Tibial nerve (tissue), 4 donors: ENCODE results near the gene C16orf96.

Experiments
- EP300 ChIP-seq, 2 donors: sonication (generic); formaldehyde crosslinking; IDR thresholded peaks; one replicate each; pipeline ENCODE4 v1.6.1; 2017; ENCODE audit warnings: antibody characterized with exemption in 2 of 2, mild to moderate bottlenecking in 1 of 2
- POLR2A ChIP-seq, 2 donors: fragments of 450-650 bp; IDR thresholded peaks; one replicate each; pipeline ENCODE4 v1.6.1; 2017; ENCODE audit warnings: antibody characterized with exemption in 2 of 2, mild to moderate bottlenecking in 2 of 2, moderate library complexity in 2 of 2
- TF ChIP-seq, protein P1 (sequence below), 5 experiments: fragments of 200-600 bp in 3 of 5; fragments of 450-650 bp in 2 of 5; sonication (generic) in 3 of 5; IDR thresholded peaks; one replicate each; pipeline ENCODE4 v1.5.1; 2016 to 2019; ENCODE audit warnings: antibody characterized with exemption in 5 of 5, mild to moderate bottlenecking in 3 of 5, moderate library complexity in 2 of 5

DNA sequence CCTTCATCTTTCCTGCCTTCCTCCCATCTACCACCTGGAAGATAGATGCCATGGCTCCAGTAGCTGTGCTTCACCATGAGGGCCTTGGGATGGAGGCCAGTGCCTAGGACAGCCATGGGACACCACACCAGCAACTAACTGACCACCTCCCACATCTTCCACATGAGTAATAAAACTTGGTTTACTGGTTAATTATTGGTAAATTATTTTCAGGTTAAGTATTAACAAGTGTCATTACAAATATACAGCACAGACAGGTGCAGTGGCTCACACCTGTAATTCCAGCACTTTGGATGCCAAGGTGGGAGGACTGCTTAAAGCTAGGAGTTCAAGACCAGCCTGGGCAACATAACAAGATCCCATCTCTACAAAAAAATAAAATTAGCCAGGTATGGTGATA, 31.6 kb upstream of the C16orf96 start:
- no peak for TF ChIP-seq POLR2A (IDR thresholded peaks at IDR 0.05)
- TF ChIP-seq, protein P1, sequence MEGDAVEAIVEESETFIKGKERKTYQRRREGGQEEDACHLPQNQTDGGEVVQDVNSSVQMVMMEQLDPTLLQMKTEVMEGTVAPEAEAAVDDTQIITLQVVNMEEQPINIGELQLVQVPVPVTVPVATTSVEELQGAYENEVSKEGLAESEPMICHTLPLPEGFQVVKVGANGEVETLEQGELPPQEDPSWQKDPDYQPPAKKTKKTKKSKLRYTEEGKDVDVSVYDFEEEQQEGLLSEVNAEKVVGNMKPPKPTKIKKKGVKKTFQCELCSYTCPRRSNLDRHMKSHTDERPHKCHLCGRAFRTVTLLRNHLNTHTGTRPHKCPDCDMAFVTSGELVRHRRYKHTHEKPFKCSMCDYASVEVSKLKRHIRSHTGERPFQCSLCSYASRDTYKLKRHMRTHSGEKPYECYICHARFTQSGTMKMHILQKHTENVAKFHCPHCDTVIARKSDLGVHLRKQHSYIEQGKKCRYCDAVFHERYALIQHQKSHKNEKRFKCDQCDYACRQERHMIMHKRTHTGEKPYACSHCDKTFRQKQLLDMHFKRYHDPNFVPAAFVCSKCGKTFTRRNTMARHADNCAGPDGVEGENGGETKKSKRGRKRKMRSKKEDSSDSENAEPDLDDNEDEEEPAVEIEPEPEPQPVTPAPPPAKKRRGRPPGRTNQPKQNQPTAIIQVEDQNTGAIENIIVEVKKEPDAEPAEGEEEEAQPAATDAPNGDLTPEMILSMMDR (IDR thresholded peaks at IDR 0.05): no peak
- no peak for TF ChIP-seq EP300 (IDR thresholded peaks at IDR 0.05)
